ENCODE data around the gene CHAMP1. TPM values are rescaled to one million over a fixed set of nuclear protein-coding genes. Genes with fewer than 3 reads are reported as not detected.

Gene CHAMP1
- total RNA-seq, 1 donor from 2014 or later, result 37.0 TPM

- Mint-ChIP-seq H3K4me3 (no peak overlapping the region), H3K27ac (no peak overlapping the region), H3K9me3 (no peaks in the 10 kb centered on the region), H3K27me3 (no peaks in the 10 kb centered on the region), H3K36me3 (peaks cover 44% of the 10 kb centered on the region), H3K4me1 (ENCODE audit: unreplicated experiment) (peaks cover 18% of the 10 kb centered on the region)
- TF ChIP-seq, protein P1, sequence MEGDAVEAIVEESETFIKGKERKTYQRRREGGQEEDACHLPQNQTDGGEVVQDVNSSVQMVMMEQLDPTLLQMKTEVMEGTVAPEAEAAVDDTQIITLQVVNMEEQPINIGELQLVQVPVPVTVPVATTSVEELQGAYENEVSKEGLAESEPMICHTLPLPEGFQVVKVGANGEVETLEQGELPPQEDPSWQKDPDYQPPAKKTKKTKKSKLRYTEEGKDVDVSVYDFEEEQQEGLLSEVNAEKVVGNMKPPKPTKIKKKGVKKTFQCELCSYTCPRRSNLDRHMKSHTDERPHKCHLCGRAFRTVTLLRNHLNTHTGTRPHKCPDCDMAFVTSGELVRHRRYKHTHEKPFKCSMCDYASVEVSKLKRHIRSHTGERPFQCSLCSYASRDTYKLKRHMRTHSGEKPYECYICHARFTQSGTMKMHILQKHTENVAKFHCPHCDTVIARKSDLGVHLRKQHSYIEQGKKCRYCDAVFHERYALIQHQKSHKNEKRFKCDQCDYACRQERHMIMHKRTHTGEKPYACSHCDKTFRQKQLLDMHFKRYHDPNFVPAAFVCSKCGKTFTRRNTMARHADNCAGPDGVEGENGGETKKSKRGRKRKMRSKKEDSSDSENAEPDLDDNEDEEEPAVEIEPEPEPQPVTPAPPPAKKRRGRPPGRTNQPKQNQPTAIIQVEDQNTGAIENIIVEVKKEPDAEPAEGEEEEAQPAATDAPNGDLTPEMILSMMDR (conservative IDR thresholded peaks at IDR 0.05), result no peak
- no peak for DNase-seq (ENCODE audit: extremely low spot score, unreplicated experiment)
These were observed 26.1 kb upstream of the CHAMP1 start for GRCh38 chr13:114288157-114288591.

GRCh38 chr13:114296448-114296847, 17.9 kb upstream of the CHAMP1 start:
- no peak overlapping the region for H3K4me3 Mint-ChIP-seq
- no peak for DNase-seq (ENCODE audit: extremely low spot score, unreplicated experiment)
- no peaks in the 10 kb centered on the region for H3K4me1 Mint-ChIP-seq (ENCODE audit: unreplicated experiment)
- TF ChIP-seq, protein P1 (conservative IDR thresholded peaks at IDR 0.05), result no peak
- H3K27me3 Mint-ChIP-seq, result no peaks in the 10 kb centered on the region
- no peaks in the 10 kb centered on the region for H3K9me3 Mint-ChIP-seq
- H3K27ac Mint-ChIP-seq, result no peak overlapping the region
- peaks cover 22% of the 10 kb centered on the region for H3K36me3 Mint-ChIP-seq

DNA sequence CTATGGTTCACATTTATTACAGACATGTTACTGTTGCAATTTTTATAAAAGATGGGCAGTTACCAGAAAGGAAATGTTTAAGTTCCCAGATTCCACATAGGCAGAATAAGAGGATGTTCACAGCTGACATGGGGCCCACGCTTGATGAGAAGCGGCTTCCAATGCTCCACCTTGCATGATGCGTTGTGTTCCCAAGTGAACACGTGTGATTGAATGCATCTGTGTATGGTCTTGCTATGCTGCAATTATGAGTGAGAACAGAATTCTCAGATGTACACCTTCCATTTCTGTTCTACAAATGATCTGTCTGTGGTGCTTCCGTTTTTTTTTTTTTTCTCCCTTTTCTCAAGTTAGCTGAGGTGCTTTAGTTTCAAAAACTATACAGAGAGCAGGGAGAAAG, 17.4 kb upstream of the CHAMP1 start:
- H3K4me1 Mint-ChIP-seq (ENCODE audit: unreplicated experiment), result no peaks in the 10 kb centered on the region
- no peak overlapping the region for H3K4me3 Mint-ChIP-seq
- no peaks in the 10 kb centered on the region for H3K9me3 Mint-ChIP-seq
- H3K36me3 Mint-ChIP-seq, result peaks cover 23% of the 10 kb centered on the region
- TF ChIP-seq, protein P1 (conservative IDR thresholded peaks at IDR 0.05), result no peak
- H3K27me3 Mint-ChIP-seq, result no peaks in the 10 kb centered on the region
- no peak overlapping the region for H3K27ac Mint-ChIP-seq
- DNase-seq (ENCODE audit: extremely low spot score, unreplicated experiment), result no peak

DNA sequence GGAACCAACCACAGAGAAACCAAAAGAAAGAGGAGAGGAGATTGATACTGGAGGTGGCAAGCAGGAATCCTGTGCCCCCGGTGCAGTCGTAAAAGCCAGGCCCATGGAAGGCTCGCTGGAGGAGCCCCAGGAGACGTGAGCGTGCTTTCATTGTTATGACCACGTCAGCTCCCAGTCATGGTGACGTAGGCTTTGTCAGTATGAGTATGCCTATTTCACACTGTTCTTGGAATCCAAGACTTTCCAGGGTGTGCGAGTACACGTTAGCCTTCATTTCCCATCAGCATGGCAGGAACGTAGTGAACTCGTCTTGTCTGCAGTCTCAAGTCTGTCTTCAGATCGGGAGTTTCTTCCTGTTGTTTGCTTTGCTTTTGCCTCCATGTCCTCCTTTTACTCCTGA, 15.4 kb upstream of the CHAMP1 start:
- no peak overlapping the region for H3K27ac Mint-ChIP-seq
- TF ChIP-seq, protein P1 (conservative IDR thresholded peaks at IDR 0.05), result no peak
- no peaks in the 10 kb centered on the region for H3K27me3 Mint-ChIP-seq
- no peaks in the 10 kb centered on the region for H3K4me1 Mint-ChIP-seq (ENCODE audit: unreplicated experiment)
- H3K9me3 Mint-ChIP-seq, result no peaks in the 10 kb centered on the region
- H3K4me3 Mint-ChIP-seq, result no peak overlapping the region
- DNase-seq (ENCODE audit: extremely low spot score, unreplicated experiment), result no peak
- H3K36me3 Mint-ChIP-seq, result peaks cover 17% of the 10 kb centered on the region

DNA sequence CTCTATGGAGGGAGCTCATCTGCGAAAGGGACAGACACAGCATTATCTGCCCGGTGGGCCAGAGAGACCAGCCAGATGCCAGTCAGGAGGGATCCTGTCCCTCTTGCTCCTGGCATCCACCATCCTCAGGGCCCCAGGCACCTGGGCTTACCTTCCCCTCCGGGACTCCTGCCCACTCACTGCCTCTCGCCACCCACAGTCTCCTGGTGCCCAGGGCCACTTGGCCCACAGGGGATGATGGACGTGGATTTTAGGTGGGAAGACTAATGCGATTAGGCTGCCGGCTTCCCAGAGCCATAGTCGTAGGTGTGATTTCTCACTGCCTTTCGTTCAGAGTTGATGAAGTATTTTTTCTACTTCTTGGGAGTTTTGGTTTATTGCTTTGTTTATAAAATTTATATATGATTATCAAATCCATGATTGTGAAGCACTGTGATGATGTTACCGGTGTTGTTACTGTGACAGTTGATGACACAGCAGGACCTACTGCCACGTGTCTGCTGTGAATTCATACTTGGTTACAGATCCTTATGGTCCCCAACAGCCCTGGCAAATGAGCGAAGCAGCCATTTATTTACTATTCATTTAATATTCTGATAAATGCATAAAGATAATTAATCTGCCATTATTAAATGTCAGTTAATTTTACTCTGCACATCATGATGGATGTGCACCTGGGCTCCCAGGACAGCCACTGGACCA, 14.5 kb upstream of the CHAMP1 start:
- TF ChIP-seq, protein P1 (conservative IDR thresholded peaks at IDR 0.05), result no peak
- no peak for DNase-seq (ENCODE audit: extremely low spot score, unreplicated experiment)
- Mint-ChIP-seq H3K27me3 (no peaks in the 10 kb centered on the region), H3K9me3 (no peaks in the 10 kb centered on the region), H3K36me3 (peaks cover 14% of the 10 kb centered on the region), H3K4me1 (ENCODE audit: unreplicated experiment) (no peaks in the 10 kb centered on the region), H3K4me3 (no peak overlapping the region), H3K27ac (no peak overlapping the region)

Data from type B pancreatic cell (in vitro differentiated cells).